Measurements from ENCODE around the gene HIVEP1. TPM values are rescaled to one million over a fixed set of nuclear protein-coding genes. Genes with fewer than 3 reads are reported as not detected.
A peak's percentile ranks its signal among the peaks of the same experiment; 100 is the strongest.

HIVEP1 gene
- total RNA-seq, 1 experiment from 2014 or later = 8.5 TPM

GRCh38 chr6:12047304-12047703 lies 35.2 kb downstream of the HIVEP1 start:
- DNase-seq (ENCODE audit: extremely low read depth, low read depth) = no peak

GRCh38 chr6:12047792-12048432 lies 35.8 kb downstream of the HIVEP1 start:
- no peak for DNase-seq (ENCODE audit: extremely low read depth, low read depth)

GRCh38 chr6:12048609-12049008 lies 36.5 kb downstream of the HIVEP1 start:
- no peak for DNase-seq (ENCODE audit: extremely low read depth, low read depth)

DNA sequence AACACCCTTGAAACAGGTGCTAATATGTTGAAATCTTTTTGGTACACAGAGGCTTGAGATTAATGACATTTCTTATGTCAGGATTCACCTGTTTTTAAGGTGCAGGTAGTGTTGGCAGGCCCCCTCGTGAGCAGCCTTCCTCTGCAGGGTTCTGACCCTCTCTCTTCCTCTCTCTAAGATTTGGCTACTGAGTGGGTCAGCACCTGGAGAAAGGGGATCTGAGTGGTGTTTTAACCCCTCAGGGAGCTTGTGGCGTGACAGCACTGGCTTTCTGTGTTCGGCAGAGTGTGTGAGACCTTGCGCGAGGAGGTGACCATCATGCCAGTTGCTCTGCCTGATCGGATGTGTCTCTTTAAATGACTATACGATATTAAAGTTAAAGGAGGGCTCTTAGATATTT lies 37.1 kb downstream of the HIVEP1 start:
- DNase-seq (ENCODE audit: extremely low read depth, low read depth) = no peak

GRCh38 chr6:12051861-12052368 lies 39.8 kb downstream of the HIVEP1 start:
- no peak for DNase-seq (ENCODE audit: extremely low read depth, low read depth)

GRCh38 chr6:12058172-12058961 lies 46.3 kb downstream of the HIVEP1 start:
- DNase-seq (ENCODE audit: extremely low read depth, low read depth) = no peak

- peak; percentile 3 for DNase-seq (ENCODE audit: extremely low read depth, low read depth)
Observed at GRCh38 chr6:12060780-12061609, 48.9 kb downstream of the HIVEP1 start.

GRCh38 chr6:12062605-12063004 lies 50.5 kb downstream of the HIVEP1 start:
- DNase-seq (ENCODE audit: extremely low read depth, low read depth) = no peak

DNA sequence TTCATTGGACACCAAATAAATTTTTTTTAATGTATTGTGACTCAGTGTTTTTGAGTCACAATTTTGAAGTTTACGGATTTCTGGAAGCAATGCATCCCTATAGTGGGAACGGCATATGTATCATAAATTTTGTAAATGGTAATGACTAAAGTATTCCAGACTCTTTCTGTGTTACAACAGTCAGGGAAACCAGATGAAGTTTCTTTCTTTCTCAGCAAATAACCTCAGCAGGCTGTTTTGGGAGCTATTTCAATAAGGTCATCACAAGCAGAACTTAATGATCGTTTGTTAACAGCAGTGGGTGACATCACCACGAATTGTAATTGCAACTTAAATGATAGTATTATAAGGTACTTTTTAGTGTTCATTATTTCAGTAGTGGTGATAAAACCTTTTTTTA lies 52.0 kb downstream of the HIVEP1 start:
- DNase-seq (ENCODE audit: extremely low read depth, low read depth) = no peak

DNA sequence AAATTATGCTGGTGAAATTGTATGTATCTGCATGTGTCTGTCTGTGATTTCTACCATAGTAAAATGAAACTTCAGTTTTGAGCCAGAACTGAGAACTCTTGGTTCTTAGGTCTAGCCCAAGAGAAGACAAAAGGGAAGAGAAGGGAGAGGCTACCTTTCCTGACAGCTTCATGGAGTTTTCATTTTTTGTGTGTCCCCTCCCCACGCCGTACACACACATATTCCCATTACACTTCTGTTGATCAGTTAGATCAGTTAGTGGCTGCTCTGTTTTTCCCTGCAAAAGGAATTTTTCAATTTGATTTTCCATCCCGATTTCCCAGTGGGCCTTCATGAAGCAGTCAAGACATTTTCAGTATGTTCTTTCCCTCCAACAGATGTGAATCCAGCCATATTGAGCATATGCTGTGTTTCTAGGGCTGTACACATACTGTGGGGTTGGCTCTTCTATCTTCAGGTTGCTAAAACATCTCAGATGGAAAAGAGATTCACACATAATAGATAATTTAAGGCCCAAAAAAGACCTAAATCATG lies 52.5 kb downstream of the HIVEP1 start:
- DNase-seq (ENCODE audit: extremely low read depth, low read depth) = no peak

DNA sequence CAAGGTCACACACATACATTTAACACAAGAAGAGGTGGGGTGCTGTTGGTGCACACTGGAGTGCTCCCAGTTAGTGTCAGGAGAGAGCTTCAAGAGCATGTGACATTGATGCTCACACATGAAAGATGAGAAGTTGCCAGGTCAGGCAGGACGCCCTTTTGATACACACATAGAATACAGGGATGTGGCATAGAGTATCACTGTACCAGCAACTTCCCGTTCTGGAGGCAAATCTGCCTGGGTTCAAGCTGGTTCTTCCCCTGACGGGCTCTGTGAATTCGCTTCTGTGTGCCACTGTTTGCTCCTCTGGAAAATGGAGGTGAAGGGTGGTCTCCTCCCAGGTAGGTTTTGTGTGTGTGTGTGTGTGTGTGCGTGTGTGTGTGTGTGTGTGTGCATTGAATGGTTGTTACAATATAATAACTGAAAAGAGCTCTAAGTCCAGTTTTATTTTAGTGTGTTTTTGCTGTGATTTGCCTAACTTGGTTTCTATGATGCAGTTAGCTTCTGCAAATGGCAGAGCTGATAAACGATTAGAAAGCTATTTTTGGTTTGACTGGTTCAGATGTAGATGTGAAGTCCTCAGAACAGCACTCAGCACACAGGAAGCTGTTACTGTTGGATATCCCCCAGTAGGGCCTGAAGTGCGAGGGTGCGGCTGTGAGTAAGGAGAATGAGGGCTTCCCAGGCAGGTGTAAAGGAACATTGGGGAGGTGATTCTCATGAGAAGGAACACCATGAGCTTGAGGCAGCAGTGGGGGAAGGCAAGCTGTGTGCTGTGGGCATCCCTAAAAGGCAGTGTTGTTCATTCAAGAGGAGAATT lies 53.4 kb downstream of the HIVEP1 start:
- DNase-seq (ENCODE audit: extremely low read depth, low read depth) = no peak

GRCh38 chr6:12066297-12066696 lies 54.2 kb downstream of the HIVEP1 start:
- no peak for DNase-seq (ENCODE audit: extremely low read depth, low read depth)

DNA sequence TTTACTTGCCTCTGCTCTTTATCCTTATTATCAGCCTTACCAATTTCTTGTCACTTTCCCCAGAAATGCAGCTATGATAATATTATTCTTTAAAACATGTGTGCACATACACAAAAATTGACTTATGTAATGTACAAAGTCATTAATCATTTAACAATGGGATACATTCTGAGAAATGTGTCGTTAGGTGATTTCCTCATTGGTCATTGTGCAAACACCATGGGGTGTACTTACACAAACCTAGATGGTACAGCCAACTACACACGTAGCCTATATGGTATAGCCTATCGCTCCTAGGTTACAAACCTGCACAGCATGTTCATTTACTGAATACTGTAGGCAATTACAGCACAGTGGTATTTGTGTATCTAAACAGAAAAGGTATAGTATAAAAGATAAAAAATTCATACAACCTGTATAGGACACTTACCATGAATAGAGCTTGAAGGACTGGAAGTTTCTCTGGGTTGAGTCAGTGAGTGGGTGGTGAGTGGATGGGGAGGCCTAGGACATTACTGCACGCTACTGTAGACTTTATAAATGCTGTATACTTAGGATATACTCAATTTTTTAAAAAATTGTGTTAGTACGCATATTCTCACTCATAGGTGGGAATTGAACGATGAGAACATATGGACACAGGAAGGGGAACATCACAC lies 56.9 kb downstream of the HIVEP1 start:
- no peak for DNase-seq (ENCODE audit: extremely low read depth, low read depth)

DNA sequence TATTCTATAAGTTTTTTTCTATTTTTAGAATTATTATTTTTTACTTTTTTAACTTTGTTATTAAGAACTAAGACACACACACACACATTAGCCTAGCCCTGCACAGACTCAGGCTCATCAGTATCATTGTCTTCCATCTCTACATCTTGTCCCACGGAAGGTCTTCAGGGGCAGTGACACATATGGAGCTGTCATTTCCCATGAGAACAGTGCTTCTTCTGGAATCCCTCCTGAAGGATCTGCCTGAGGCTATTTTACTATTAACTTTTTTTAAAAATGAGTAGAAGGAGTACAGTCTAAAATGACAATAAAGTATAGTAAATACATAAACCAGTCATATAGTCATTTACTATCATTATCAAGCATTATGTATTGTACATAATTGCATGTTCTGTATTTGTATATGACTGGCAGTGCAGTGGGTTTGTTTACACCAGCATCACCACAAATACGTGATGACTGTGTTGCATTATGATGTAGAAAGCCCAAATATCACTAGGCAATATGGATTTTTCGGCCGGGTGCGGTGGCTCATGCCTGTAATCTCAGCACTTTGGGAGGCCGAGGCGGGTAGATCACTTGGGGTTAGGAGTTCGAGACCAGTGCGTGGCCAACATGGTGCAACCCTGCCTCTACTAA lies 57.9 kb downstream of the HIVEP1 start:
- no peak for DNase-seq (ENCODE audit: extremely low read depth, low read depth)

DNA sequence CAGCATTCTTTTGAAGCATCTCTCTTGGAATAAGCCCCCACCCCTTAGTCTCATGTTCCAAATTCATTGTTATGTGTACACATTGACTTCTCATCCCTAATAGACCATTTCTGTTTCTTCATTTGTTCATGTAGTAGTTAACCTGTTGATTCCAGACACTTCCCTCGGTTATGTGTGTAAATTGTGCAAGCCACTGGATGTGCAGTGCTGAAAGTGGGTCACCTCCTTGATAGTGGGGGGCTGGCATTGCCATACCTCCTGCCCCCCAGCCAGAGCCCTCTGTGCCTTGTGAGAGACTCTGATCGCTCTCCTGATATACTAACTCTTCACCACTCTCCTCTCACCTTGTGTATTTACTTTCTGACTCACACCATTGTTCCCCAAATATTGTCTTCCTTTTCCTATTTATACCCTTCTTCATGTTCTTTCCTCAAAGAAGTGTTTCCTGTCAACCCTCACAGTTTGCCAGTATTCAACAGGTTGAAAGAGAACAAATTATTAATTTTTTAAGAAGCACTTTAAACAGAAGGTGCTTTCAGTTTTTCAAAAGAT lies 59.0 kb downstream of the HIVEP1 start:
- no peak for DNase-seq (ENCODE audit: extremely low read depth, low read depth)

DNA sequence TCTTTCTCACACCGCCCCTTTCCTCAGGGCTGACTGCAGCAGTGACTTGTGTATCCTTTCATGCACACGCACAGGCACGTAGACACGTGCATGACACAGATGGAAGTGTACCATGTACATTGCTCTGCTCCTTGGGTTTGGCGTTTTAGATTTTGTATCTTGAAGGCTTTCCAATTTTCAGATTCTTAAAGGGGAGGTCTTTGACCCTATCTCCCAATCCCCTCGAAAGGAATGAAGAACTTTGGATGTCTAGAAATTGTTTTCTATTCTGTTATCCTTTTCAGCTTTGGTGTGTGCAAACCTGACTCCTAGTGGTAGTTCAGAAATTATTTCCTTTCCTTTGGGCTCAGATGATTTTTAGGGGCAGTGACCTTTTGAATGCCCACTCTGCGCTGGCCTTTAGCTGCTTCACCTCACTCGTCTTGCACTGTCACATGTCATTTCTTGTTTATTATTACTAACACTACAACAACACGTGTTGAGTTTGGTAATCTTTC lies 63.0 kb downstream of the HIVEP1 start:
- no peak for DNase-seq (ENCODE audit: extremely low read depth, low read depth)

GRCh38 chr6:12077021-12077710 lies 65.1 kb downstream of the HIVEP1 start:
- no peak for DNase-seq (ENCODE audit: extremely low read depth, low read depth)

DNA sequence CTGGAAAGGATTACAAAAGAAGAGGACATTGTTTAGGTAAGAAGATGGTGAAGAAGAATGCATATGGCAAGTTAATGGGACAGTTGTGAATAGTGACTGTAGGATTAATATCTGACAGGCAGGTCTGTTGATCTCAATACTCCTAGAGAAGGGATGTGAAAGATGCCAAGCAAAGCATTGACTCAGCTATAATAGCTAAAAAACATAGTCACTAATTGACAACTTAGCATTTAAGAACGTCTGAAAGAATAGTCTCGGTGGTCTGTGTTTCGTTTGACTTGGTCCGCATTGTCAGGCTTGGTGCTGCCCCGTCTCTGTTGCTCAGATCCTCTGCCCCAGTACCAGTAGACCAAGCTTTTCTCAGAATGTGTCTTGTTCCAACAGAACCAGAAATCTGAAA lies 65.9 kb downstream of the HIVEP1 start:
- DNase-seq (ENCODE audit: extremely low read depth, low read depth) = no peak
